Astrocyte (in vitro differentiated cells and primary cell): ENCODE measurements around the gene MIGA1. TPM values are rescaled to one million over a fixed set of nuclear protein-coding genes. Genes with fewer than 3 reads are reported as not detected.

Source experiments
- DNase-seq: peaks from one replicate; pipeline ENCODE4 v3.0.0-alpha.2; 2010; ENCODE audit warnings: low read depth
- FAIRE-seq: peaks from 2 replicates; lab custom pipeline; 2011; peaks lifted over from hg19 to GRCh38; lab: Jason Lieb, UNC
- H2AFZ ChIP-seq: 2 replicates; pipeline ENCODE4 v1.6.0; 2012; ENCODE audit warnings: low read depth, low read length, inconsistent platforms
- H3K27ac ChIP-seq: 2 replicates; pipeline ENCODE4 v1.5.1; 2011; ENCODE audit warnings: low read depth, low read length, inconsistent platforms
- H3K27me3 ChIP-seq: 2 replicates; pipeline ENCODE4 v1.6.0; 2011; ENCODE audit warnings: low read length, inconsistent platforms; ENCODE audit not compliant: insufficient read depth
- H3K36me3 ChIP-seq: 2 replicates; pipeline ENCODE4 v1.5.1; 2011; ENCODE audit warnings: low read length, inconsistent platforms; ENCODE audit not compliant: insufficient read depth
- H3K4me1 ChIP-seq: 2 replicates; pipeline ENCODE4 v1.5.1; 2011; ENCODE audit warnings: low read length, inconsistent platforms; ENCODE audit not compliant: insufficient read depth
- H3K4me2 ChIP-seq: 2 replicates; pipeline ENCODE4 v1.6.0; 2012; ENCODE audit warnings: low read length, inconsistent platforms
- H3K4me3 ChIP-seq: 2 replicates; pipeline ENCODE4 v1.5.1; 2011; ENCODE audit warnings: low read depth, mild to moderate bottlenecking, low read length, inconsistent platforms; ENCODE audit not compliant: insufficient read depth
- H3K79me2 ChIP-seq: 2 replicates; pipeline ENCODE4 v1.6.0; 2012; ENCODE audit warnings: mild to moderate bottlenecking, low read length, inconsistent platforms; ENCODE audit not compliant: insufficient read depth
- H3K9ac ChIP-seq: 2 replicates; pipeline ENCODE4 v1.6.0; 2012; ENCODE audit warnings: mild to moderate bottlenecking, low read length, inconsistent platforms
- H3K9me3 ChIP-seq: 2 replicates; pipeline ENCODE4 v1.5.1; 2012; ENCODE audit warnings: low read depth, mild to moderate bottlenecking, low read length, inconsistent platforms; ENCODE audit not compliant: insufficient read depth
- H4K20me1 ChIP-seq: 2 replicates; pipeline ENCODE4 v1.6.0; 2012; ENCODE audit warnings: low read length, inconsistent platforms; ENCODE audit not compliant: insufficient read depth
- H3K27ac Mint-ChIP-seq: one replicate; pipeline ENCODE4 v1.8.0; 2021; ENCODE audit warnings: mild to moderate bottlenecking, mixed read lengths; ENCODE audit not compliant: unreplicated experiment
- H3K27me3 Mint-ChIP-seq: one replicate; pipeline ENCODE4 v1.8.0; 2021; ENCODE audit warnings: low read depth, mixed read lengths; ENCODE audit not compliant: unreplicated experiment
- H3K36me3 Mint-ChIP-seq: one replicate; pipeline ENCODE4 v1.8.0; 2021; ENCODE audit warnings: low read depth, mixed read lengths; ENCODE audit not compliant: unreplicated experiment
- H3K4me1 Mint-ChIP-seq: one replicate; pipeline ENCODE4 v1.8.0; 2021; ENCODE audit warnings: low read depth, mixed read lengths; ENCODE audit not compliant: unreplicated experiment
- H3K4me3 Mint-ChIP-seq: one replicate; pipeline ENCODE4 v1.8.0; 2021; ENCODE audit warnings: mild to moderate bottlenecking, moderate library complexity, mixed read lengths; ENCODE audit not compliant: unreplicated experiment
- H3K9me3 Mint-ChIP-seq: one replicate; pipeline ENCODE4 v1.8.0; 2021; ENCODE audit warnings: mild to moderate bottlenecking, mixed read lengths; ENCODE audit not compliant: unreplicated experiment
- CTCF ChIP-seq: IDR thresholded peaks from 2 replicates; pipeline ENCODE4 v1.5.1; 2011; ENCODE audit warnings: low read depth, mild to moderate bottlenecking, inconsistent platforms, low read length, moderate library complexity; ENCODE audit not compliant: insufficient read depth
- EZH2 ChIP-seq: IDR thresholded peaks from 2 replicates; pipeline ENCODE4 v1.6.1; 2012; ENCODE audit warnings: mild to moderate bottlenecking, low read length, inconsistent platforms; ENCODE audit not compliant: insufficient read depth
- total RNA-seq: library from RNA; stranded (reverse); gene quantifications from 2 replicates; pipeline ENCODE4 v1.2.1, GENCODE V29; 2021

MIGA1 gene
- total RNA-seq, 1 donor from 2014 or later, result 17.7 TPM

GRCh38 chr1:77905603-77906002, 126.2 kb downstream of the MIGA1 start:
- TF ChIP-seq EZH2 (no peak), CTCF (no peak)
- Mint-ChIP-seq H3K4me1 (peaks cover 6% of the 10 kb centered on the region), H3K27me3 (no peaks in the 10 kb centered on the region), H3K4me3 (no peak overlapping the region), H3K27ac (no peak overlapping the region), H3K36me3 (peaks cover 12% of the 10 kb centered on the region), H3K9me3 (no peaks in the 10 kb centered on the region)
- DNase-seq (no peak), FAIRE-seq (no peak)
- H3K9ac ChIP-seq, result no peak overlapping the region
- peaks cover 97% of the 10 kb centered on the region for H3K79me2 ChIP-seq
- H3K4me2 ChIP-seq, result no peak overlapping the region
- no peak overlapping the region for H3K4me3 ChIP-seq
- H3K36me3 ChIP-seq, result peaks cover 4% of the 10 kb centered on the region
- H3K27me3 ChIP-seq, result no peaks in the 10 kb centered on the region
- no peaks in the 10 kb centered on the region for H3K9me3 ChIP-seq
- H2AFZ ChIP-seq, result no peak overlapping the region
- H3K27ac ChIP-seq, result no peak overlapping the region
- peaks cover 65% of the 10 kb centered on the region for H4K20me1 ChIP-seq
- peaks cover 4% of the 10 kb centered on the region for H3K4me1 ChIP-seq

- no peak overlapping the region for H3K4me3 ChIP-seq
- H3K36me3 ChIP-seq, result peaks cover 7% of the 10 kb centered on the region
- peaks cover 64% of the 10 kb centered on the region for H4K20me1 ChIP-seq
- no peak overlapping the region for H3K9ac ChIP-seq
- H3K27ac ChIP-seq, result no peak overlapping the region
- H3K4me2 ChIP-seq, result no peak overlapping the region
- H3K27me3 ChIP-seq, result no peaks in the 10 kb centered on the region
- Mint-ChIP-seq H3K27me3 (no peaks in the 10 kb centered on the region), H3K4me3 (no peak overlapping the region), H3K36me3 (peaks cover 12% of the 10 kb centered on the region), H3K9me3 (no peaks in the 10 kb centered on the region), H3K4me1 (peaks cover 8% of the 10 kb centered on the region), H3K27ac (no peak overlapping the region)
- peaks cover 97% of the 10 kb centered on the region for H3K79me2 ChIP-seq
- no peaks in the 10 kb centered on the region for H3K9me3 ChIP-seq
- FAIRE-seq (no peak), DNase-seq (no peak)
- H2AFZ ChIP-seq, result no peak overlapping the region
- no peaks in the 10 kb centered on the region for H3K4me1 ChIP-seq
- no peak for TF ChIP-seq EZH2
- TF ChIP-seq CTCF, result no peak
Measured at GRCh38 chr1:77906019-77906545, 126.6 kb downstream of the MIGA1 start.

GRCh38 chr1:77906624-77907023, 127.2 kb downstream of the MIGA1 start:
- Mint-ChIP-seq H3K27ac (no peak overlapping the region), H3K9me3 (no peaks in the 10 kb centered on the region), H3K36me3 (peaks cover 12% of the 10 kb centered on the region), H3K4me3 (no peak overlapping the region), H3K4me1 (peaks cover 6% of the 10 kb centered on the region), H3K27me3 (no peaks in the 10 kb centered on the region)
- Histone ChIP-seq H3K4me1 (no peaks in the 10 kb centered on the region), H3K27ac (no peak overlapping the region), H2AFZ (no peak overlapping the region), H3K27me3 (no peaks in the 10 kb centered on the region), H3K9me3 (no peaks in the 10 kb centered on the region), H3K36me3 (peaks cover 7% of the 10 kb centered on the region), H4K20me1 (peaks cover 63% of the 10 kb centered on the region), H3K9ac (no peak overlapping the region), H3K4me2 (no peak overlapping the region), H3K4me3 (no peak overlapping the region), H3K79me2 (peaks cover 93% of the 10 kb centered on the region)
- DNase-seq, result no peak
- no peak for FAIRE-seq
- TF ChIP-seq EZH2, result no peak
- no peak for TF ChIP-seq CTCF
